MM.1S (cell line): ENCODE results near the gene HCAR3.

Experiments
- DNase-seq: peaks from one replicate; pipeline ENCODE4 v3.0.0-alpha.2; 2015
- H2AFZ ChIP-seq: fragments of 300-600 bp; sonication (generic); 2 replicates; pipeline ENCODE4 v1.6.0; 2016; ENCODE audit warnings: antibody characterized with exemption, low read length
- H3F3A ChIP-seq: fragments of 300-600 bp; sonication (generic); 2 replicates; pipeline ENCODE4 v1.6.1; 2016; ENCODE audit warnings: mild to moderate bottlenecking, antibody characterized with exemption, low read length, moderate library complexity, mixed read lengths; ENCODE audit not compliant: insufficient read depth
- H3K27ac ChIP-seq: fragments of 300-600 bp; sonication (generic); 2 replicates; pipeline ENCODE4 v1.5.1; 2016; ENCODE audit warnings: mild to moderate bottlenecking, low read length
- H3K27me3 ChIP-seq: fragments of 300-600 bp; sonication (generic); replicated peaks from 2 replicates; pipeline ENCODE4 v1.6.0; 2016; ENCODE audit warnings: low read length; ENCODE audit not compliant: insufficient read depth
- H3K36me3 ChIP-seq: fragments of 300-600 bp; sonication (generic); replicated peaks from 2 replicates; pipeline ENCODE4 v1.6.1; 2016; ENCODE audit warnings: mild to moderate bottlenecking, low read length, mixed read lengths; ENCODE audit not compliant: insufficient read depth
- H3K4me1 ChIP-seq: fragments of 300-600 bp; sonication (generic); 2 replicates; pipeline ENCODE4 v1.6.1; 2016; ENCODE audit warnings: low read length, mixed read lengths
- H3K4me2 ChIP-seq: fragments of 300-600 bp; sonication (generic); 2 replicates; pipeline ENCODE4 v1.6.0; 2016; ENCODE audit warnings: low read depth, low read length
- H3K4me3 ChIP-seq: fragments of 300-600 bp; sonication (generic); 2 replicates; pipeline ENCODE4 v1.5.1; 2016; ENCODE audit warnings: low read length, mixed read lengths
- H3K79me2 ChIP-seq: fragments of 300-600 bp; sonication (generic); 2 replicates; pipeline ENCODE4 v1.6.1; 2016; ENCODE audit warnings: mixed run types, low read length, mixed read lengths
- H3K9ac ChIP-seq: fragments of 300-600 bp; sonication (generic); 2 replicates; pipeline ENCODE4 v1.6.1; 2016; ENCODE audit warnings: low read length, mixed read lengths
- H3K9me2 ChIP-seq: fragments of 300-600 bp; sonication (generic); replicated peaks from 2 replicates; pipeline ENCODE4 v1.6.1; 2016; ENCODE audit warnings: mild to moderate bottlenecking, low read length, mixed read lengths; ENCODE audit not compliant: insufficient read depth
- H3K9me3 ChIP-seq: fragments of 300-600 bp; sonication (generic); replicated peaks from 2 replicates; pipeline ENCODE4 v1.6.1; 2016; ENCODE audit warnings: mild to moderate bottlenecking, low read length, mixed read lengths; ENCODE audit not compliant: insufficient read depth
- H4K20me1 ChIP-seq: fragments of 300-600 bp; sonication (generic); 2 replicates; pipeline ENCODE4 v1.6.1; 2016; ENCODE audit warnings: mild to moderate bottlenecking, low read length, moderate library complexity, mixed read lengths; ENCODE audit not compliant: insufficient read depth
- CTCF ChIP-seq: fragments of 300-600 bp; sonication (generic); IDR thresholded peaks from 2 replicates; pipeline ENCODE4 v1.5.1; 2016; ENCODE audit warnings: antibody characterized with exemption, low read length, mixed read lengths
- EZH2 ChIP-seq: fragments of 300-600 bp; sonication (generic); optimal IDR thresholded peaks from 2 replicates; pipeline ENCODE3; 2017; ENCODE audit warnings: low read depth, mild to moderate bottlenecking, antibody characterized with exemption, low read length, mixed read lengths
- EZH2phosphoT487 ChIP-seq: fragments of 300-600 bp; sonication (generic); IDR thresholded peaks from 2 replicates; pipeline ENCODE4 v1.6.1; 2018; ENCODE audit warnings: antibody characterized with exemption, low read length

Gene HCAR3

DNA sequence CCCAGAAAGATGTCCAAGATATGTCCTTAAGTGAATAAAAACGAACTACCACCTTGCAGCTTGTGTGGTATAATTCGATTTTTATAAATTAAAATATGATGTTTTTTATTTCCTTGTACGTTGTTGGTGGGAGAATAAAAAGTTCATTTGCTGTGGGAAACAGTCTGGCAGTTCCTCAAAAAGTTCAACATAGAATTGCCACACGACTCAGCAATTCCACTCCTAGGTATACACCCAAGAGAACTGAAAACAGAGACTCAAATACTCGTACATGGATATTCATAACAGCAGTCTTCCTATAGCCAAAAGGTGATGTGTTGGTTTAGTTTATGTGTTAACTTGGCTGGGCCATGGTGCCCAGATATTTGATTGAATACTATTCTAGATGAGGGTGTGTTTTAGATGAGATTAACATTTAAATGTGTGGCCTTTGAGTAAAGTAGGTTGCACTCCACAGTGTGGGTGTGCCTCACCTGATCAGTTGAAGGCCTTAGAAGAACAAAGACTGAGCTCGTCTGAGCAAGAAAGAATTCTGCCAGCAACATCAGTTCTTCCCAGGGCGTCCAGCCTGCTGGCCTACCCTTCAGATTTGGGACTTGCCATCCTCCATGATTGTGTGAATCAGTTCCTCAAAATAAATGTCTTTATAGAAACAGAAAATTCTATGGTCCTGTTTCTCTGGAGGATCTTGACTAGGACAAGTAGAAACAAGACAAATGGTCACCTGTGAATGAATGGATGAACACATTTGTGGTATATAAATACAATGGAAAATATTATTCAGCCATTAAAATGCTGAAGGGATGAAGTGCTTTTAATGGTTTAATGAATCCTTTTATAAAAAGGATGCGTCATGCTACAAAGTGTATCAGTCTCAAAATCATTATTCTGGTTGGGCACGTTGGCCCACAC, 30.9 kb upstream of the HCAR3 start:
- no peak overlapping the region for H3K27ac ChIP-seq
- H3K4me1 ChIP-seq: no peaks in the 10 kb centered on the region
- H4K20me1 ChIP-seq: no peaks in the 10 kb centered on the region
- no peak overlapping the region for H3K9ac ChIP-seq
- no peaks in the 10 kb centered on the region for H3K79me2 ChIP-seq
- no peaks in the 10 kb centered on the region for H3K9me3 ChIP-seq
- TF ChIP-seq CTCF: no peak
- TF ChIP-seq EZH2: no peak
- TF ChIP-seq EZH2phosphoT487: no peak
- H3K27me3 ChIP-seq: no peaks in the 10 kb centered on the region
- no peak overlapping the region for H3K4me2 ChIP-seq
- no peaks in the 10 kb centered on the region for H3F3A ChIP-seq
- no peaks in the 10 kb centered on the region for H3K9me2 ChIP-seq
- no peak overlapping the region for H2AFZ ChIP-seq
- no peak for DNase-seq
- H3K36me3 ChIP-seq: no peaks in the 10 kb centered on the region
- no peak overlapping the region for H3K4me3 ChIP-seq

- DNase-seq: no peak
- Histone ChIP-seq H3K27me3 (no peaks in the 10 kb centered on the region), H3K4me3 (no peak overlapping the region), H3K4me1 (no peaks in the 10 kb centered on the region), H3K9me2 (no peaks in the 10 kb centered on the region), H2AFZ (no peak overlapping the region), H3K79me2 (no peaks in the 10 kb centered on the region), H3F3A (no peaks in the 10 kb centered on the region), H3K36me3 (no peaks in the 10 kb centered on the region), H4K20me1 (no peaks in the 10 kb centered on the region), H3K9me3 (no peaks in the 10 kb centered on the region), H3K4me2 (no peak overlapping the region), H3K27ac (no peak overlapping the region), H3K9ac (no peak overlapping the region)
- TF ChIP-seq CTCF: no peak
- no peak for TF ChIP-seq EZH2phosphoT487
- TF ChIP-seq EZH2: no peak
Observed at GRCh38 chr12:122743895-122744525, 27.4 kb upstream of the HCAR3 start.

DNA sequence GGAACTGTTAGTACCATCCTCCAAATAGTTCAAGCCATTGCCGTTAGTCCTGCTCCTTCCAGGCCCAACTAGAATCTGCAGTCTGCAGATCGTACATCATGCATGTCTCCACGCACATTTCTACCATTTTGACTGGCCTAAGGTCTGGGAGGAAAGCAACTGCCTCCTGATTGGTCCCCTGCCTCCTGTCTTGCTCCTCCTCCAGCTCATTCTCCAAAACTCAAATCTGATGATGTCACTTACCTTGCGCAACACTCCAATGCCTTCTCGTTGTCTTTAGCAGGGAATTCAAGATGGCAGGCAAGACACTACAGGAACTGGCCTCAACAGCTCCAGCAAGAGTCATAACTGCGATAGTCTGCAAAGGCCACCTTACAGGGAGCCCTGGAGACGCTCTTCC, 23.7 kb upstream of the HCAR3 start:
- Histone ChIP-seq H4K20me1 (no peaks in the 10 kb centered on the region), H3K4me3 (no peak overlapping the region), H3K27ac (no peak overlapping the region), H3K79me2 (no peaks in the 10 kb centered on the region), H3K9ac (no peak overlapping the region), H2AFZ (no peak overlapping the region), H3K9me2 (no peaks in the 10 kb centered on the region), H3K4me2 (no peak overlapping the region), H3F3A (no peaks in the 10 kb centered on the region), H3K4me1 (no peaks in the 10 kb centered on the region), H3K36me3 (no peaks in the 10 kb centered on the region), H3K9me3 (no peaks in the 10 kb centered on the region), H3K27me3 (no peaks in the 10 kb centered on the region)
- TF ChIP-seq CTCF: no peak
- DNase-seq: no peak
